Fibroblast of skin of left biceps (primary cell): Measurements from ENCODE around the gene IQGAP3.

Source experiments
- DNase-seq, 2 experiments: peaks; one replicate each; pipeline ENCODE4 v3.0.0-alpha.2; 2013; ENCODE audit warnings: low read depth in 2 of 2

Gene IQGAP3

DNA sequence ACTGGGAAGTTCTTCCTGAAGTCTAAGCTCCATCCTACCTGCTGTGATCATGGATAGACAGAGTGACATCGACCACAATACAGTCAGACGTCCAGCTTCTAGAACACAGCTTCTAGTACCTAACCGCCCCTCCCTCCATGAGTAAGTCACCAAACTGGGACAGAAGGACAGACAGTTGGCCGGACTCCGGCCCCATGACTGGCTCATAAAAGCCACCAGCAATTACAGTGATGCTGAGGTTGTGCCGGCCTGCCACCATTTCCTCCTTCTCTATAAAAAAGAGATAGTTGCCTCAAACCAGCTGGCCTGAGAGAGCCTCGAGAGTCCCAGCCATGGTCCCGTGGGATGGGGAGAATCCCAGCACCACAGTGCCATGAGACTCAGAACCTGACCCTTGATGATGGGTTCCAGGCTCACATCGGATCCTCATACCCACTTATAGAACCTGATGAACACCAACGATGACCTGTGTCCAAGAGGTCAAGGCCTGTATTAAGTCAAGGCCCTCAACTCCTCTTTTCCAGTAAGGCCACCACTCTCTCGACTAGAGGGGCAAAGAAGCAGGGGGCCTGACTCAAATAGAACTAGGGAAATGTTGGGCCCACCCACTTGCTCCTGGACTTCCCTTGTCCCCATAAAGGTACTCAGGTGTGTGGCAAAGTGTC is 75.2 kb downstream of the IQGAP3 start:
- no peak for DNase-seq

DNA sequence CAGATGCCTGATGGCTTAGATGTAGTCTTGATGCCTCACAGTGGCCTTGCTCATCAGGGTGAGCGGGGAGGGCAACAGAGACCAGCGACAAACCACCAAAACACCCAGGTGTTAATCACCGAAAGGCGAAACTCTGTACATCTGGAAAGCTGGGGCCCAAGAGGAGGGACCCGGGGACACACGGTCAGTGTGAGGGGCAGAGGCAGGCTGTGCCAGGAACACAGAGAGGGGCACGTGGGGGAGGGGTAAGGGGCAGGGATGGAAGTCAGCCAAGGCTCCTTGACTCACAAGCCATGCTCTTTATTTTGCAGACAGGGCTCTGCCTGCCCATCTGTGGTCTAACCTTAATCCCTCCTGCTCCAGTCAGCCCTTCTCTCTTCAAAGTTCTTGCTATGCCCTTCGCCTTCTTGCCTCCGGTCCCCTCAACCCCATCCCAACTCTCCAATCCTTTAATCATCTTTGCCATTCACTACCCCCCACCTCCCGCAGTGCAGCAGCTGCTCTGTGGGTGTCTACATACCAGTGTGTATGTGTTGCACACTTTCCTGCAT is 76.1 kb downstream of the IQGAP3 start:
- no peak for DNase-seq

DNA sequence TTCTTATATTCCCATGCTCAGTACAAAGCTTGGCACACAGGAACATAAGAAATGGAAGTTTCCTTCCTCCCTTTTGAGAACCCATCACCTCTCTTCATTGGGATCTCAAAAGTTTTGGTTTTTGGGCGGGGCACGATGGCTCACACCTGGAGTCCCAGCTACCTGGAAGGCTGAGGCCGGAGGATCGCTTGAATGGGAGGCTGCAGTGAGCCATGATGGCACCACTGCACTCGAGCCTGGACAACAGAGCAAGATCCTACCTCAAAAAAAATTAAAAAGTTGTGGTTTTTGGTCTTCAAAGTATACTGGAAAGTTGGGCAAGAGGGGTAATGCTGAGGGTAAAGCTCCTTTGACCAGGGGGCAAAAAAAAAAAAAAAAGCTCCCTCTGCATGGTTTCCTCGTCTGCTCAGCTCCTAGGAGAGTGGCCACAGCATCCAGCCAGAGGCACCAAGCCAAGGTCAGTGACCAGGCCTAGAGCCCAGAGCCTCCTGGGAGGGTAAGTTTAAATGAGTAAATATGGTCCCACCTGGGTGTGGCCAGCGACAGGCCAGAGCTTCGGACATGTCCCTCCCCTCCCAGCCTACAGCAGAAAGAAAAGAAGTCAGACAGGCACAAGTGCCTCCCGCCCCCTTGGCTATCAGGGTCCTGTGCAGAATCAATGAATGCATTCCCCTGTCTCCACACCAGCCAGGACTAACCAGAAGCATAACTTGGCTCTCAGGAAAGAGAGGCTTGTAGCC is 76.8 kb downstream of the IQGAP3 start:
- DNase-seq: no peak

DNA sequence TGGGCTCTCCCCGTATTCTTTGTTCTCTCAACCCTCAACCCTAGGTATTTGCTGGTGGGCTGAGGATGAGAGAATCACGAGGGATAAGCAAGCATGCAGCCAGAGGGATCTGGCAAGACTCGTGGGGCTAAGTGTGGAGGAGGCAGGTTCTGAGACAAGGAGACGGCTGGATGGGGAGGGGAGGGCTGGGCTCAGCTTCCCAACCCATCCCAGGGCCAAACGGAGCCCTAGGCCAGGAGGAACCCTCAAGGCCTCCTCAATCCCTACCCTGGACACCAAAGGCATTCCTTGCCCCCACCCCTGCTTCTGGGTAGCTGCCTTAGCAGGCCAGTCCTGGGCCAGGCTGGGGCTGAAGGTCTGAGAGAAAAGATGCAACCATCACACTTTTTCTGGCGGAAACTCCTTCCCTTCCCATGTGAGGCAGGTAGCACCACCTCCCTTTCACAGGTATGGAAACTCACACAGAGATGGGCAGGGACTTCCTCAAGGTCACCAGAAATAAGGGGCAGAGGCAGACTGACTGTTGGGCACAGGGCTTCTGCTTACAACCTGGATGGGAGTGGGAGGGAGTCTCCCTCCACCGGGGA is 78.0 kb downstream of the IQGAP3 start:
- DNase-seq: no peak

DNA sequence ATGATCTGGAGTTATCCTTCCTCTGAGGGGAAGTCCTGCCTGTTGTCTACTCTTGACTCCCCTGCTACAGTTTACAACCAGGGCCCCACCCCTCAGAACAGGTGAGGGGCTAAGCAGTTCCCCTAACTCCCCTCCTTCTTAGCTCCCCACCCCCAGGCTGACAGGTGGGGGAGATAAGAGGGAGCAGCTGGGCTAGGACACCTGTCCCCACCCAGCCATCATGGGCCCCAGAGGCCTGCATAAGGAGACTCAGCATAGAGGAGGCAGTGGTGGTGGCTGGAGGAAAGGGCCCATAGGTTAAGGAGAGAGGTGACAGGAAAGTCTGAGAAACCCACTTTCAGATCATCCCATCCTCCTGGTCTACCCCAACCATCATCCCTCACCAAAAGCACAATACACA is 78.6 kb downstream of the IQGAP3 start:
- DNase-seq: no peak

DNA sequence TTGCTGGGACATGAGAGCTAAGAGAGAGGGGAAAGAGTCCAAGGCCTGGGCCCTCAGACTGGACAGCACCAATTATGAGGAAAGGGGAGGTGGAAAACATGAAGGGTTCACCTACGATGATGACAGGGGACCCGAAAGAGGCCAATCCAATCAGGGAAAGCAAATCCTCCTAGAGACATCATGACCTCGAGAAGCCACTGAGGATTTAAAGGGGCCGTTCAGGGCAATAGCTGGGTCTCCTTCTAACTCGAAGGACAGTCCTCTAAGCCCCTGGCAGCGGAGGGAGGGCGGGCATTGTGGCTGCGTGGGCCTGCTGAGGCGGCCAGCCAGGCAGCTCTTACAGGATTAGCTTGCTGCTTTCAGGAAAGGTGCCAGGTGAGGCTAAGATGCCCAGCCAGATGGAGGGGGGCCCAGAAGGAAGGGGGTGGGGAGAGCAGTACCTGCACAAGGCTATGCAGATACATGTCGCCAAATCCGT is 79.2 kb downstream of the IQGAP3 start:
- DNase-seq: no peak

DNA sequence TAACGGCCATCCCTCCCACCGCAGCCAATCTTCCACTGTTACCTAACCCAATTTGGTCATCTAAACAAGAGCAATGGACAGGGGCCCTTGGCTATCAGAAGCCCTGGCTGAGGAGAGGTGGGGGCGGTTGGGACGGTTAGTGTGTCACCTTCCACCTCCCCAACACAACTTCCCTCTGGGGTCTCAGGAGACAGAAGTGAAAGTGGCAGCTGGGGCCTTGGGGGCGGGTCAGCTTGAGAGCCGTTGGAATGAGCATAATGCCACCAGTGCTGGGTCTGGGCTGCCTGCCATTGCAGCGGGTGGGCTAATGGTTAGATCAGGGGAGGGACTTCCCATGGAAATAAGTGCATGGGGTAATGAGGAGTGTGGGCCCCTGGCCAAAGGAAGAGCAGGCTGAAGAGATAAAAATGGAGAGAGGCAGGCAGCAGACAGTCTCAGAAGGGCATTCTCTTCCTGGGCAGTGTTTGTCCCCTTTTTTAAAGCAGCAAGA is 79.7 kb downstream of the IQGAP3 start:
- no peak for DNase-seq

DNA sequence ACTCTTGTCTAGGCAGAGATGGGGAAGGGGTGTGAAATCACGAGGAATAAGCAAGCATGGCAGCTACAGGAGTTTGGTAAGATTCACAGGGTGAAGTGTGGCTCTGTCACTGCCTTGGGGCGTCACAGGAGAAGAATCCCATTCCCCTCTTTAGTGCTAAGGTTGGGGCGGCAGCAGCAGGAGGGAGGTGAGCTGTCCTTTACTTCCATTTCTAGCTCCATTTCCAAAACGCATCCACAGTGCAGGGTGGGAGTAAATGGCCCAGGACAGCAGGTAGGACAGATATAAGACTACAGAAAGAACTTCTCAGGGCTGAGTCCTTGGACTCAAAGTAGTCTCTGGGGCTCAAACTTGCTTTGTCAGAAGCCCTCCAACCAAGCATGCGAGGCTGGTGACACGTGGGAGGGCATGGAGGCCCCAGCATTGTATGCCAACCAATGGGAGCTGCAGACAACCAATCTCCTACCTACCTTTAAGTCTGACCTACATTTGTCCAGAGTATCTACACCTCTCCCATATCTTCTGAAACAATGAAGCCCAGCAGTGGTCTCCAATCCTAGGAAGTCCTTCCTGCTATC is 80.3 kb downstream of the IQGAP3 start:
- DNase-seq: no peak

DNA sequence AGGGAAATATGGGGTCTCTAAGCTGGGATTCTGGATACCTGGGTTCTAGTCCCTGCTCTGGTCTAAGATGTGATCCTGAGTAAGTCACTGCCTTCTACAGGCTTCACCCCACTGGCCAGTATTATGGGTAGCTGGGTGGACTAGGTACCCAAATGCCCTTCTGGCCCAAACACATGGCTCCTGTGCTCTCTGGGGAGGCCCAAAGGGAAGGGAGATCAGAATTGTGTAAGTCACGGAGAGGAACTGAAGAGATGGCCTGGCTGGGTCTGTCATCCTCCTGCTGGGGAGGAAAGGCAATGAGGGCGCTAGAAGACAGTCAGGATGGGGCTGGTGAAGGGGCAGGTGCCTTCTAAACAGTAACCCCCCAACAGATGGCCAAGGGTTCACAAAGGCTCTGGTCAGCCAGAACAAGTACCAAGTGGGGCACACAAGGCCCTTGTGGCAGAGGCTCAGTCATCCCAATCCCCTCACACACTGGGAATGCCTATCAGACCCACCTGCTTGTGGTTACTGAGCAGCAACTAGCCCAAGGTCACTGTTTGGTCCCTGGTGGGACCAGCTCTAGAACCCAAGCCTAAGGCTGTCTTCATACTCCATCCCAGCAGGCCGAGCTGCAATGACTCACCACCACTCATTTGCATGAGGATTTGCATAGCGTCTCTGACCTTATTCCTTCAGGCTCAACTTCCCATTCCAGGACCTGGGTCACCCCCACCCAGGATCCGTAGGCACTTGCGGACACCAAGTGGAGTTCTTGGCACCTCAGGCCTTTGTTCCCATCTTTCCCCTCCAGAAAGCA is 81.0 kb downstream of the IQGAP3 start:
- DNase-seq: no peak

DNA sequence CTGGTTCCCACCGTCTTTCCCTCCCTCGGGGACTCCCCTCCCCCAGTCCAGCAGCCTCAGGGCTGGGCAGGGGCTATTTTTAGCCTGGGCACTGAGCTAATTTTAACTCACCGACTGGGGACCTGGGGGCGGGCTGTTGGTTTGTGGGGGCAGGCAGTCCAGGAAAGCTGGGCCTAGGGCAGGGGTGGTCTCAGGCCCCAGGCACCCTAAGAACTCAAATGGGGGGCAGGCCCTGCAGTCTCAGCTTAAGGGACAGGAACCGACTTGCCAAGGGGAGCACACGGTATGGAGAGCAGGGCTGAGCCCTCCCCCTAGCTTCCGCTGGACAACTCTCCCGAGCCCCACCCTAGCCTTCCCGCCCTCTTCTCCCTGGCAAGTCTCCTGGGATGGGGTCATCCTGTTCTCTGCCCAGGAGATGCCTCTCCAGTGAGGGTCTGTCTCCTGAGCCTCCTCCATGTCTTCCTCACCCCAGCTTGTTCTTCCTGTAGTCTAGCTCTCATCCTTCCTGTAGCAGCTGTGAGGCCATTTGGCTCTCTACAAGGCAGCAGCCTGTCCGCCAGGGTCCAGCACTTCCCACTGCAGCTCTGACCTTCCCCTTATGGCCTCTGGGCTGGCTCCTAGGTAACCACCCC is 81.8 kb downstream of the IQGAP3 start:
- no peak for DNase-seq

DNA sequence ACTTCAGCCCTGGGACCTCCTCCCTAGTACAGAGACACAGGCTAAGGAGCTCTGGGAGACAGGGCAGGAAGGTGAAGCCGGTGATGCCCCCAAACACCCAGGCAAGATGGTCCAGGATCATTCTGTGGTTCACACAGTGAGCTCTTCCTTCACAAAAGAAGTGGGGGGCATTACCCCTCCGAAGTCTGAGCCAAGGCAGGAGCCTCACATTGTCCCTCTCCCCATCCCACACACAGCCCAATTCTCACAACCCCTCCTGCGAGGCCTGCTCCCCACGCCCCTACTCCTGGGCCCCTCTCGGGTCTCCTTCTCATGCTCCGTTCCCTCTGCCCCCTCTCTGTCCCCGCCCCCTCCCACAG is 82.5 kb downstream of the IQGAP3 start:
- no peak for DNase-seq

DNA sequence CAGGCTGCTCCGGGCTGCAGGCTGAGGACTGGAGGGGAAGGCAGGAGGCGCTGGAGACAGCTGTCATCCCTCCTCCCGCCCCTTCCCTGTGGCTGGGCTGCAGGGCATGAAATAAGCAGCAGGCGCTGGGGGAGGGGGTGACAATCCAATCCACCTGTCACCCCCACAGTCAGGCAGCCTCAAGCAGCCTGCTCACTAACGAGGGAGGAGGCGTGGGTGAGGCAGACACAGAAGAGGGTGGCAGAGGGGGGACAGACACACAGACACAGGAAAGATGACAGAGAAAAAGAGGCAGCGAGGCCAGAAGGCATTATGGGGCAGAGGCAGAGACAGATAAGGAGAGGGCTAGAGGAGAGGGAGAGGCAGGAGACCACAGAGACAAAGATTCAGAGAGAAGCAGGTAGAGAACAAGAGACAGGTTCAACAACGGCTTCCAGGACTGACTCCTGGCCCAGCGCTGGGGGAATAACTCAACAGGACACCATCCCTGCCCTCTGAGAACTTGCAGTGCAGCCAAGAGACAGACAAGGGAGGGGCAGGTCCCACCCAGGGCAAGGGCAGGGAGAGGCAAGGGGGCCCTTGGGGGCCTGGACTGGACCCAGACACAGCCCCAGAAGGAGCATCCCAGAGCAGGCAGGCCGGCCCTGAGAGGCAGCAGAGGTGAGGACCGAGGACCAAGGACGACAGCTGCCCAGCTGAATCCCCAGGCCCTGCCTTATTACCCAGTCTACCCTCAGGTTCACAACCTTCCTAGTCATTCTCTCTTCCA is 83.0 kb downstream of the IQGAP3 start:
- DNase-seq: no peak

DNA sequence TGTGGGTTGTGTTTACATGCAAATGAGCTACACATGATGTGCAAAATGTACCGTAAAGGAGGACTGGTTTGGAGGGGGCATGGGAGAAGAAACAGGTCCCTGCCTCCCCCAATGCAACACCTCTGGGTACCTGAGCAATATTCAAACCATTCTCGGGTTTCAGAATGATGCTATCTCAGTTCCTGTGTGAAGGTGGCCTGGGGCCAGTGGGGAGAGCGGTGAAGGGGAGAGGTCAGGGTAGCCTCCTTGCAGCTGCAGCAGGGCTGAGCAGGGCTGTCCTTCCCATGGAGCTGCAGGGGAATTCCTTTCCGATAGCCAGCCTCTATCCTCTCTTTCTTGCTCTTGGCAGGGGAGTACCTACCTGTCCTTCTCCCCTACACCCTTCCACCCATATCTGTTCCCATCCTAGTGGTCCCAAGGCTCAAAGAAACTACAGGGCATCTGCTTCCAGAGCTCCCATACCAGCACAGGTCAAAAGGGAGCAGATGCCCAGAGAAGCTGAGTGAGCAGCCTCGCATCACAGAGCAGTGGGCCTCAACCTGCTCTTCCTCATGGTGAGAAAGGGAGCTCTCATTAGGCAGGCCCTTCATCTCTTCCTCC is 83.7 kb downstream of the IQGAP3 start:
- no peak for DNase-seq

DNA sequence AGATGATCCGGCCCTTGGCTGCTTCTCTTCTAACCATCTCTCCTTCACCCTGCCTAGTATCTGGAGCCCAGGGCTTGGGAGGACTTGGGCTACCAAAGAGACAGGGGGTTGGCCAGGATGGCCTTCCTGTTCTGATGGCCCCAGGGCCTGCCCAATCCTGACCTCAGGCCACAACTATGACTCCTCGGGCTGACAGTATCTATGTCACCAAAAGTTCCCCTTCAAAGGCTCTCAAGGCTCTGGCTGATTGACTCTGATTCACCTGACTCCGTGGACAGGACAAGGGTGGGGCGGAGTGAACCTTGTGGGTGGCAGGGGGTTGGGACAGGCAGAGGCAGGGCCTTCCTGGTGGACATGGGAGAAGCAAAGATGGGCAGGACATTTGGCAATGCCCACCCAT is 84.5 kb downstream of the IQGAP3 start:
- DNase-seq: no peak

DNA sequence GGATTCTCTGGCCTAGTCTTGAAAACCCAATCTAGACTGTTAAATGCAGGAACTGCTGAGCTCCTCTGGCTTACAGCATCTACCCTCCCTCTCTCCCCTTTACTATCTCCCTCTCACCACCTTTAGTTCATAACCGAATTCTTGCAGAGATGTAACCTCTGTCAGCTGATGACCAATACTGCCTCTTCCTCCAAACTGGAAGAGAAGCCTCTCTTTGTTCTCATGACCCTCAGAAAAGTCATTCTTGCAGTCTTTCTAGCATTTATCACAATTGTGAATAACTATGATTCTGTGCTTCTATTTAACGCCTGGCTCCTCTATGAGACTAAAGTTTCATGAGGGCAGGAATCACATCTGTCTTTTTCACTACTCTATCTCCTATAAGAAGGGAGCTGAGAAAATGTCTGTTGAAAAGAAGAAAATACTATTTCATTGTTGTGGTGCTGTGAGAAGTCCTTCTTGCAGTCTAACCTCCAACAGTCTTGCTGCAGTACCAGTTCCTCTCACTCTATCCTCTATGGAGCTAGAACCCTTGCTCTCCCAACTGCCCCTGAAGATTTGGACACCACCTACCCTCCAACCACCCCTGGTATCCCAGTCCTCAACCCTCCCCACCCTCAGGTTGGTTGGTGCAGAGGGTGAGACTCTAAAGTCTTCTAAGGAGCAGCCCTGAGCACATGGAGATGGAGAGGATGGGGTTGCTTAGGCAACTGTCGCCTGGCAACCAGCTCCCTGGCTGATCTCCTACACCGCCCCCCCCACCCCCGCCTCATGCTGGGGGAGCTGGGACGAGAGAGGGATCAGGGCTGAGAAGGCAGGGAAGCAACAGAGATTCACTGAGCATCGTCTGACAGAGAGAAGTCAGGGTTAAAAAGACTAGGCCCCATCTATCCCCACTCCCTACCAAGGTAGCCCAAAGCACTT is 85.7 kb downstream of the IQGAP3 start:
- DNase-seq: no peak

DNA sequence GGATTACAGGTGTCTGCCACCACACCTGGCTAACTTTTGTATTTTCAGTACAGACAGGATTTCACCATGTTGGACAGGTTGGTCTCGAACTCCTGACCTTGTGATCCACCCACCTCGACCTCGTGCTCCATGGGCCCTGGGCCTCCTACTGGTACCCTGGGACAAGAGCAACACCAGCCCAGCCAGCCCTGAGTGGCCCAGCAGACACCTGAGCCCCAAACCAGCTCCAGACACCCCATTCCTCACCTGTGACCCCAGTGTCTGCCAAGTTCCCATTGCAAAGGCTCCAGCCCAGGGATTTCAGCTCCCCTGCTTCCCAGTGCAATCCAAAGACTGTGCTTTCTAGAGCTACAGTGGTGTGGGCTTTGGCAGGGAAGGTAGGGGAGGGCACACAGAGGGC is 86.4 kb downstream of the IQGAP3 start:
- DNase-seq: no peak

DNA sequence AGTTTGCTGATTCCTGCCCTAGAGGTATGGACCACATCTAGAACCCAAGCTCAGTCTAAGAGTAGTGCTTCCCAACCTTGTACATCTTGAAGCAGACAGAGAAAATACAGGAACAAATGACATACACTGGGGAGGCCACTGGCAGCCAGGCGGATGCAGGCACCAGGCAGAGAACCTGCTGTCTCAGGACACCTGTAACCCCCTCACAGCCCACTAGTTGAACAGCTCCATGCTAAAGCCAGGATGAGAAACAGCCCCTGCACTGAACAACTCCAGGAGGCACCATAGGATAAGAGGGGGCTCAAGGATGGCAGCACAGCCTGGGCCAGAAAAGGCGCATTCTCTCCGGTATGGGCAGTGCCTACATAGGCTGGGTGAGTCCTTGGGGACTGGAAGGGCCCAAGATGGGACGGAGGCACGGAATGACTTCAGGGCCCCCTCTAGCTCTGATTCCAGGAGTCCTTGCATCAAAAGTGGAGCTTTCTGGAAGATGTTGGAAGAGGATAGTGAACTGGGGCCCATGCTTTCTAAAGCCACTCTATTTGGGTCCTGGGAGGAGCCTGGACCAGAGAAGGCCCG is 87.8 kb downstream of the IQGAP3 start:
- no peak for DNase-seq

DNA sequence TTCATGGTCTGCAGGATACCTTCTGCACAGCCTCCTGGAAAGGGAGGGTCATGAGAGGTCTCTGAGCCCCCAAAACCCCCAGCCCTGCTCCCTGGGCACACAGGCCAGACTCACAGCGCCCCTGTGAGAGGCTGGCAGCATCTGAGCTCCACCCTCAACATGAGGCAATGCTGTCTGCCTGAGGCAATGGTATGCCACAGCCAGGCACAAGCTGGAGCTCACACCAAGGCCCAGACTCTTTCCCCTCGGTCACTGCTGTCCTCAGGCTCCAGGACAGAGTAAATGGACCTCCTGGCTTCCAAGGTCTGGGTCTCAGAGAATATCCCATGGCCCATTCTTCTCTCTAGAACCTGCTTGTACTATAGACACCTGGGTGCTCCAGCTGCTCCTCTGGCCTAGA is 89.0 kb downstream of the IQGAP3 start:
- DNase-seq: no peak
